SK-N-SH (cell line): ENCODE data around the gene RMI2. TPM values are rescaled to one million over a fixed set of nuclear protein-coding genes. Genes with fewer than 3 reads are reported as not detected.

Source experiments
- CTCF ChIA-PET: fragments of 300-600, 350-600 bp; formaldehyde crosslinking; extraction: SDS; loops from one replicate; lab custom pipeline; 2021; lab: Yijun Ruan, JAX
- POLR2A ChIA-PET: fragments of 350-600 bp; sonication (Branson Sonifier 250); formaldehyde crosslinking; extraction: SDS; loops from one replicate; lab custom pipeline; 2020; ENCODE audit warnings: antibody characterized with exemption, inconsistent platforms; lab: Yijun Ruan, JAX
- DNase-seq: peaks from one replicate; pipeline ENCODE4 v3.0.0; 2012
- H2AFZ ChIP-seq: fragments of 200-600 bp; sonication (generic); 2 replicates; pipeline ENCODE4 v1.8.1; 2016; ENCODE audit warnings: antibody characterized with exemption, mild to moderate bottlenecking, low read depth
- H3F3A ChIP-seq: fragments of 200-600 bp; sonication (generic); replicated peaks from 2 replicates; pipeline ENCODE3; 2016; ENCODE audit warnings: antibody characterized with exemption, mild to moderate bottlenecking; ENCODE audit not compliant: insufficient read depth
- H3K27ac ChIP-seq, 2 experiments: fragments of 200-500 bp in 1 of 2; fragments of 200-600 bp in 1 of 2; sonication (Bioruptor generic) in 1 of 2; sonication (generic), shearing (Covaris generic) in 1 of 2; 2 replicates each; pipeline versions ENCODE4 v1.5.1 to v1.6.1; 2014 to 2016; ENCODE audit warnings: low read depth in 2 of 2, inconsistent platforms in 1 of 2, low read length in 1 of 2, mild to moderate bottlenecking in 1 of 2, mixed read lengths in 1 of 2
- H3K27me3 ChIP-seq: fragments of 200-600 bp; sonication (generic), shearing (Covaris generic); 2 replicates; pipeline ENCODE4 v1.6.1; 2016; ENCODE audit warnings: mixed run types; ENCODE audit not compliant: insufficient read depth
- H3K36me3 ChIP-seq, 2 experiments: fragments of 200-500 bp in 1 of 2; fragments of 200-600 bp in 1 of 2; sonication (Bioruptor generic) in 1 of 2; sonication (generic) in 1 of 2; replicated peaks in 1 of 2; 2 replicates each; pipeline versions ENCODE3 to v1.5.1; 2014 to 2016; ENCODE audit warnings: low read length in 1 of 2, mild to moderate bottlenecking in 1 of 2; ENCODE audit not compliant: insufficient read depth in 2 of 2, control insufficient read depth in 1 of 2
- H3K4me1 ChIP-seq, 2 experiments: fragments of 200-500 bp in 1 of 2; fragments of 200-600 bp in 1 of 2; sonication (Bioruptor generic) in 1 of 2; sonication (generic), shearing (Covaris generic) in 1 of 2; 2 replicates each; pipeline versions ENCODE4 v1.5.1 to v1.6.1; 2014 to 2016; ENCODE audit warnings: low read depth in 1 of 2, low read length in 1 of 2, mixed run types in 1 of 2; ENCODE audit not compliant: insufficient read depth in 2 of 2, control insufficient read depth in 1 of 2
- H3K4me2 ChIP-seq: fragments of 200-600 bp; sonication (generic), shearing (Covaris generic); 2 replicates; pipeline ENCODE4 v1.6.1; 2017; ENCODE audit warnings: mixed run types
- H3K4me3 ChIP-seq, 2 experiments: fragments of 200-500 bp in 1 of 2; fragments of 200-600 bp in 1 of 2; sonication (Bioruptor generic) in 1 of 2; sonication (generic), shearing (Covaris generic) in 1 of 2; 2 replicates each; pipeline versions ENCODE4 v1.5.1 to v1.8.1; 2014 to 2016; ENCODE audit warnings: low read depth in 2 of 2, inconsistent platforms in 1 of 2, low read length in 1 of 2, mild to moderate bottlenecking in 1 of 2, mixed read lengths in 1 of 2, moderate library complexity in 1 of 2
- H3K79me2 ChIP-seq: fragments of 200-600 bp; sonication (generic); 2 replicates; pipeline ENCODE4 v1.8.1; 2017; ENCODE audit warnings: mild to moderate bottlenecking; ENCODE audit not compliant: insufficient read depth
- H3K9ac ChIP-seq: fragments of 200-600 bp; sonication (generic); 2 replicates; pipeline ENCODE4 v1.6.1; 2017; ENCODE audit warnings: mixed run types
- H3K9me2 ChIP-seq: fragments of 200-600 bp; sonication (generic); 2 replicates; pipeline ENCODE4 v1.6.1; 2017; ENCODE audit warnings: mixed run types
- H3K9me3 ChIP-seq: fragments of 200-600 bp; sonication (generic); 2 replicates; pipeline ENCODE4 v1.6.1; 2017; ENCODE audit warnings: mixed run types, mild to moderate bottlenecking, moderate library complexity
- H4K20me1 ChIP-seq: fragments of 200-600 bp; sonication (generic); 2 replicates; pipeline ENCODE4 v1.6.1; 2017; ENCODE audit warnings: mild to moderate bottlenecking, mixed run types; ENCODE audit not compliant: insufficient read depth
- CTCF ChIP-seq: fragments of 200-600 bp; sonication (generic); IDR thresholded peaks from 2 replicates; pipeline ENCODE4 v1.6.1; 2017; ENCODE audit warnings: antibody characterized with exemption, mild to moderate bottlenecking, moderate library complexity
- ELF1 ChIP-seq: IDR thresholded peaks from 2 replicates; pipeline ENCODE4 v1.4.0; 2012
- EP300 ChIP-seq, 2 experiments: IDR thresholded peaks; 2 replicates each; pipeline versions ENCODE4 v1.4.0 to v1.6.1; 2012; ENCODE audit warnings: borderline replicate concordance in 1 of 2, low read depth in 1 of 2, low read length in 1 of 2
- EZH2phosphoT487 ChIP-seq: fragments of 200-600 bp; sonication (generic); IDR thresholded peaks from 2 replicates; pipeline ENCODE4 v1.6.1; 2017; ENCODE audit warnings: low read depth, mixed run types, mild to moderate bottlenecking, antibody characterized with exemption, moderate library complexity, borderline replicate concordance
- FOSL2 ChIP-seq: IDR thresholded peaks from 2 replicates; pipeline ENCODE4 v1.4.0; 2012; ENCODE audit warnings: low read depth, mild to moderate bottlenecking, moderate library complexity, borderline replicate concordance
- FOXJ3 ChIP-seq: sonication (generic); formaldehyde crosslinking; IDR thresholded peaks from 2 replicates; pipeline ENCODE4 v1.5.1; 2020; ENCODE audit warnings: mild to moderate bottlenecking, missing genetic modification reagents
- GABPA ChIP-seq: IDR thresholded peaks from 2 replicates; pipeline ENCODE4 v1.4.0; 2012; ENCODE audit warnings: low read depth, mild to moderate bottlenecking
- JUND ChIP-seq: IDR thresholded peaks from 2 replicates; pipeline ENCODE4 v1.4.0; 2012
- MXI1 ChIP-seq: IDR thresholded peaks from 2 replicates; pipeline ENCODE4 v1.6.1; 2012; ENCODE audit warnings: mild to moderate bottlenecking, low read depth, low read length, improper control_type of control experiment
- PBX3 ChIP-seq: IDR thresholded peaks from 2 replicates; pipeline ENCODE4; 2012
- RAD21 ChIP-seq: IDR thresholded peaks from 2 replicates; pipeline ENCODE4 v1.6.1; 2012; ENCODE audit warnings: mild to moderate bottlenecking, low read length
- SIN3A ChIP-seq: IDR thresholded peaks from 2 replicates; pipeline ENCODE4 v1.6.1; 2012; ENCODE audit warnings: low read depth, mild to moderate bottlenecking, low read length, moderate library complexity, borderline replicate concordance
- SMC3 ChIP-seq: IDR thresholded peaks from 2 replicates; pipeline ENCODE4 v1.6.1; 2012; ENCODE audit warnings: low read depth, low read length, improper control_type of control experiment
- TAF1 ChIP-seq: IDR thresholded peaks from 2 replicates; pipeline ENCODE4 v1.6.1; 2012; ENCODE audit warnings: low read depth, mild to moderate bottlenecking, low read length, moderate library complexity, borderline replicate concordance
- TEAD4 ChIP-seq: IDR thresholded peaks from 2 replicates; pipeline ENCODE4 v1.4.0; 2012; ENCODE audit warnings: mild to moderate bottlenecking, borderline replicate concordance; ENCODE audit not compliant: insufficient read depth
- USF1 ChIP-seq: IDR thresholded peaks from 2 replicates; pipeline ENCODE4 v1.4.0; 2012; ENCODE audit warnings: low read depth, borderline replicate concordance
- USF2 ChIP-seq: fragments of 150-350 bp; IDR thresholded peaks from 2 replicates; pipeline ENCODE4 v1.6.1; 2017; ENCODE audit warnings: antibody characterized with exemption, low read length, low read depth, borderline replicate concordance
- WGBS: methylation state at CpG from one replicate; pipeline ENCODE4 v1.1.6; 2017; ENCODE audit warnings: low lambda C conversion rate; 5-methylcytosine and 5-hydroxymethylcytosine counted together
- polyA plus RNA-seq, 3 experiments: library from polyadenylated mRNA; depleted of rRNA; stranded (reverse); fragments of >200 nt; gene quantifications; 2 replicates each; pipeline ENCODE4 v1.2.3, GENCODE V29; 2012

The RMI2 gene
- polyA plus RNA-seq, 1 of the 3 experiments (the other 2 are of a cell fraction): 8.5 TPM

GRCh38 chr16:11363927-11364258 is 18.6 kb downstream of the RMI2 start:
- Histone ChIP-seq H3K4me1 (peaks cover 14 to 35% of the 10 kb centered on the region in 2 experiments; a peak in 3 of 4 replicates), H3K36me3 (no peaks in the 10 kb centered on the region), H3K9ac (no peak overlapping the region), H4K20me1 (no peaks in the 10 kb centered on the region), H3K27me3 (no peaks in the 10 kb centered on the region), H3K4me3 (no peak overlapping the region), H3K9me2 (no peaks in the 10 kb centered on the region), H3K9me3 (no peaks in the 10 kb centered on the region)
- WGBS: 80% methylated on average over 7 of the region's 7 CpGs
- CTCF ChIA-PET: no interaction called here
- no peak for DNase-seq
- no peak for TF ChIP-seq JUND
- TF ChIP-seq USF2: no peak
- TF ChIP-seq MXI1: no peak
- no peak for TF ChIP-seq FOSL2
- no peak for TF ChIP-seq TEAD4
- no peak for TF ChIP-seq ELF1
- TF ChIP-seq RAD21: no peak
- no peak for TF ChIP-seq USF1
- no peak for TF ChIP-seq SIN3A
- TF ChIP-seq FOXJ3 (CRISPR knock-in tag): no peak
- no peak for TF ChIP-seq TAF1
- no peak for TF ChIP-seq SMC3
- TF ChIP-seq EP300 (IDR thresholded peaks at IDR 0.05; ENCODE audit: borderline replicate concordance in 1 of 2, low read depth in 1 of 2, low read length in 1 of 2): no peak
- no peak for TF ChIP-seq GABPA
- TF ChIP-seq PBX3: no peak
- TF ChIP-seq CTCF: no peak
- no peak for TF ChIP-seq EZH2phosphoT487
- TF ChIP-seq, all 33 proteins: peak for 0
- Histone ChIP-seq H2AFZ (no peak overlapping the region), H3K27ac (peak overlapping the region in 1 of 2 experiments; percentile 70; a peak in 1 of 4 replicates), H3F3A (no peaks in the 10 kb centered on the region), H3K4me2 (no peak overlapping the region), H3K79me2 (no peaks in the 10 kb centered on the region)
- POLR2A ChIA-PET: no interaction called here
